GM10248 (cell line): ENCODE results near the gene SPATA24.
"Not testable (repeated sequence)": the region's sequence is repeated elsewhere in the genome, so short reads cannot be mapped to it uniquely, and the experiment has no call there.

Experiments
- CTCF ChIA-PET: fragments of 300-600 bp; sonication (Branson Sonifier 250); formaldehyde crosslinking; extraction: SDS; loops from one replicate; lab custom pipeline; 2021; ENCODE audit warnings: antibody characterized with exemption; lab: Yijun Ruan, JAX
- POLR2A ChIA-PET: fragments of 350-650 bp; sonication (Branson Sonifier 250); formaldehyde crosslinking; extraction: SDS; loops from one replicate; lab custom pipeline; 2020; ENCODE audit warnings: antibody characterized with exemption; lab: Yijun Ruan, JAX
- DNase-seq: peaks from one replicate; pipeline ENCODE4 v3.0.0; 2012; ENCODE audit errors: extremely low spot score
- CTCF ChIP-seq: IDR thresholded peaks from 2 replicates; pipeline ENCODE4 v1.5.1; 2012; ENCODE audit warnings: mild to moderate bottlenecking, low read depth; ENCODE audit errors: extremely low read depth, missing control alignments, control extremely low read depth

The SPATA24 gene

DNA sequence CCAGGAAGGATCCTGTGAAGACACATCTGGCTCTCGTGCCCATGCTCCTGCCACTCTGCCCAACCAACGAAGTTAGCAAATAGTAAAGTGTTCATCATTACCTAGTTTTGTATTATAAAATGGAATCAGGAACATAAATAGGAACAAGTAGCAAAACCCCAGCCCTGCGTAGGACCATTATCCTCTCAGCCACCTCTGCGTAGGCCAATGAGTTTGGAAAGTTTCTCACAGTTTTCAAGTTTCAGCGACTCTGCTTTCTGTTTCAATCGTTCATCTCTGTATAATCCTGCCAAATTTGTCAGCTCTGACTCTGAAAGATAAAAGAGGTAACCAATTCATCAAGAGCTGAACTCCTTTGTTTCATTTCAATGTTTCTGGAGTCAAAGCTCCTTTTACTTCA is 10.1 kb upstream of the SPATA24 start:
- no peak for TF ChIP-seq CTCF
- POLR2A ChIA-PET = interaction anchor here (1.2 kb wide), 1 partner anchor 23 kb away, joined by 3 read pairs; no protein-coding TSS in a partner anchor
- peak; percentile 52 for DNase-seq
- CTCF ChIA-PET = interaction anchor here (0.9 to 18.1 kb wide), 6 partner anchors 9 to 218 kb away, joined by 3 to 504 read pairs (median 6); partner anchors contain the start of gene SPATA24

- no peak for TF ChIP-seq CTCF
- ChIA-PET CTCF (interaction anchor here (1.2 to 18.1 kb wide), 3 partner anchors 24 to 219 kb away, joined by 3 to 504 read pairs (median 6); no protein-coding TSS in a partner anchor), POLR2A (no interaction called here)
- DNase-seq = no peak
These were observed 9.3 kb upstream of the SPATA24 start for GRCh38 chr5:139413153-139413552.

- ChIA-PET CTCF (interaction anchor here (0.9 to 18.1 kb wide), 9 partner anchors 9 to 279 kb away, joined by 3 to 504 read pairs (median 9); partner anchors contain the start of gene ECSCR), POLR2A (interaction anchor here (0.7 kb wide), 1 partner anchor 13 kb away, joined by 3 read pairs; no protein-coding TSS in a partner anchor)
- TF ChIP-seq CTCF = no peak
These were observed 7.3 kb upstream of the SPATA24 start for GRCh38 chr5:139410993-139411828.

GRCh38 chr5:139410121-139410992 is 6.5 kb upstream of the SPATA24 start:
- CTCF ChIA-PET = interaction anchor here (0.9 to 18.1 kb wide), 10 partner anchors 7 to 280 kb away, joined by 3 to 504 read pairs (median 8); partner anchors contain the start of gene ECSCR
- no peak for DNase-seq
- POLR2A ChIA-PET = interaction anchor here (0.7 kb wide), 1 partner anchor 14 kb away, joined by 3 read pairs; no protein-coding TSS in a partner anchor
- no peak for TF ChIP-seq CTCF

More at GRCh38 chr5:139410993-139411828, 7.3 kb upstream of the SPATA24 start:
- DNase-seq = no peak

GRCh38 chr5:139409116-139409515 is 5.2 kb upstream of the SPATA24 start:
- POLR2A ChIA-PET, DNase-seq: not testable (repeated sequence)
- CTCF ChIA-PET = interaction anchor here (1.1 to 18.1 kb wide), 4 partner anchors 9 to 108 kb away, joined by 4 to 504 read pairs (median 28); no protein-coding TSS in a partner anchor

GRCh38 chr5:139408191-139408590 is 4.3 kb upstream of the SPATA24 start:
- no peak for DNase-seq
- POLR2A ChIA-PET = no interaction called here
- CTCF ChIA-PET = interaction anchor here (2.0 to 3.8 kb wide), 3 partner anchors 12 to 29 kb away, joined by 4 to 34 read pairs (median 17); no protein-coding TSS in a partner anchor
- no peak for TF ChIP-seq CTCF
